PC-3 (cell line): ENCODE data around the gene S100A7A. TPM values are rescaled to one million over a fixed set of nuclear protein-coding genes. Genes with fewer than 3 reads are reported as not detected.

Source experiments
- ATAC-seq: fragments of 200-7000 bp; cut with Tn5 transposase; 2 replicates; pipeline ENCODE4 v1.9.1; 2020; ENCODE audit warnings: mild to moderate bottlenecking, moderate library complexity
- BruUV-seq: library from RNA; stranded (reverse); fragments of 400-500 nt; replicated peaks from 2 replicates; lab custom pipeline; 2021; lab: Mats Ljungman, UMichigan
- CTCF ChIA-PET: fragments of 300-600 bp; sonication (Branson Sonifier 250); formaldehyde crosslinking; loops from one replicate; lab custom pipeline; 2022; ENCODE audit warnings: antibody characterized with exemption; lab: Charles Lee
- POLR2A ChIA-PET: fragments of 300-600 bp; sonication (Branson Sonifier 250); formaldehyde crosslinking; loops from one replicate; lab custom pipeline; 2022; ENCODE audit warnings: antibody characterized with exemption; ENCODE audit not compliant: unreplicated experiment; lab: Charles Lee
- DNase-seq: peaks from one replicate; pipeline ENCODE4 v3.0.0-alpha.2; 2015
- H2AFZ ChIP-seq: fragments of 300-600 bp; sonication (generic); 2 replicates; pipeline ENCODE4 v1.6.0; 2016; ENCODE audit warnings: antibody characterized with exemption, low read length
- H3F3A ChIP-seq: fragments of 300-600 bp; sonication (generic); one replicate; pipeline ENCODE4 v1.6.0; 2017; ENCODE audit warnings: antibody characterized with exemption, low read length, control low read depth, mild to moderate bottlenecking; ENCODE audit not compliant: unreplicated experiment
- H3K27ac ChIP-seq: fragments of 300-600 bp; sonication (generic); 2 replicates; pipeline ENCODE4 v1.5.1; 2016; ENCODE audit warnings: mild to moderate bottlenecking, low read length
- H3K27me3 ChIP-seq: fragments of 300-600 bp; sonication (generic); 2 replicates; pipeline ENCODE4 v1.6.1; 2016; ENCODE audit warnings: low read length, mixed read lengths
- H3K36me3 ChIP-seq: fragments of 300-600 bp; sonication (generic); 2 replicates; pipeline ENCODE4 v1.6.1; 2016; ENCODE audit warnings: low read depth, mixed run types, low read length, mixed read lengths
- H3K4me1 ChIP-seq: fragments of 300-600 bp; sonication (generic); 2 replicates; pipeline ENCODE4 v1.5.1; 2016; ENCODE audit warnings: low read length; ENCODE audit not compliant: insufficient read depth
- H3K4me2 ChIP-seq: fragments of 300-600 bp; sonication (generic); 2 replicates; pipeline ENCODE4 v1.6.0; 2016; ENCODE audit warnings: low read length
- H3K4me3 ChIP-seq: fragments of 300-600 bp; sonication (generic); 2 replicates; pipeline ENCODE4 v1.5.1; 2016; ENCODE audit warnings: mild to moderate bottlenecking, low read length, mixed read lengths
- H3K79me2 ChIP-seq: fragments of 300-600 bp; sonication (generic); 2 replicates; pipeline ENCODE4 v1.6.1; 2017; ENCODE audit warnings: low read length, mixed read lengths
- H3K9ac ChIP-seq: fragments of 300-600 bp; sonication (generic); 2 replicates; pipeline ENCODE4 v1.6.0; 2016; ENCODE audit warnings: mild to moderate bottlenecking, low read length
- H3K9me2 ChIP-seq: fragments of 300-600 bp; sonication (generic); replicated peaks from 2 replicates; pipeline ENCODE4 v1.6.1; 2016; ENCODE audit warnings: mixed run types, low read length, mixed read lengths
- H3K9me3 ChIP-seq: fragments of 300-600 bp; sonication (generic); 2 replicates; pipeline ENCODE4 v1.6.1; 2016; ENCODE audit warnings: low read length, mixed read lengths
- H4K20me1 ChIP-seq: fragments of 300-600 bp; sonication (generic); 2 replicates; pipeline ENCODE4 v1.6.1; 2016; ENCODE audit warnings: low read length, mixed read lengths
- EZH2 ChIP-seq: fragments of 300-600 bp; sonication (generic); IDR thresholded peaks from one replicate; pipeline ENCODE4 v1.6.1; 2017; ENCODE audit warnings: antibody characterized with exemption, mild to moderate bottlenecking, low read length; ENCODE audit not compliant: unreplicated experiment
- EZH2phosphoT487 ChIP-seq: fragments of 300-600 bp; sonication (generic); IDR thresholded peaks from 2 replicates; pipeline ENCODE4 v1.6.1; 2018; ENCODE audit warnings: mild to moderate bottlenecking, antibody characterized with exemption, low read length, borderline replicate concordance
- intact Hi-C: fragments of 100-400 bp; cut with micrococcal nuclease; formaldehyde crosslinking; loops from 2 replicates; pipeline ENCODE4 v1.9.0; 2023
- total RNA-seq: library from RNA; depleted of rRNA; stranded (reverse); fragments of >200 nt; gene quantifications from 2 replicates; pipeline ENCODE4 v1.2.3, GENCODE V29; 2014
- TF ChIP-seq, protein P1 (sequence below): fragments of 300-600 bp; sonication (generic); conservative IDR thresholded peaks from 2 replicates; pipeline ENCODE4 v1.5.1; 2017; ENCODE audit warnings: antibody characterized with exemption, low read depth, mild to moderate bottlenecking, low read length

Gene S100A7A
- total RNA-seq, 1 experiment from 2014 or later: not detected

DNA sequence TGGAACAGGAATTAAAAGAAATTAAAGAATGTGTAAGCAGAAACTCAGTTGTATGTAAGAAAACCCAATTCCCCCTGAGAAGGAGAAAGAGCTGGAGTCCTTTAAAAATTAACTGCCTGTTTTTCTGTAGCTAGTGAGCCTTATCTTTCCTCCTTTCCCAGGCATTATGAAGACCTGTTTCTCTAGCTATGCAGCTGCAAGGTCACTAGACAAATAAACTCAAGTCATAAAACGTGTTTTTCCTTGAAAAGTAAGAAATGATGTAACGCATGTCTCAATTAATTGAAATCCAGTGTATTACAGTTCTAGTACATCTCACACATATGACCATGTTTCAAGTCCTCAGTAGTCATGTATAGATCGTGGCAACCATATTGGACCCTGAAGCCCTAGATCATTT, 46.2 kb upstream of the S100A7A start:
- H3K4me1 ChIP-seq: peaks cover 29% of the 10 kb centered on the region
- intact Hi-C loops: no loop called here
- BruUV-seq: no TSS peak
- ChIA-PET CTCF (no interaction called here), POLR2A (no interaction called here)
- H4K20me1 ChIP-seq: no peaks in the 10 kb centered on the region
- no peak overlapping the region for H3K9ac ChIP-seq
- H3K4me2 ChIP-seq: no peak overlapping the region
- no peaks in the 10 kb centered on the region for H3F3A ChIP-seq
- no peak overlapping the region for H3K4me3 ChIP-seq
- ATAC-seq (no peak), DNase-seq (peak; percentile 30)
- TF ChIP-seq EZH2 (no peak), EZH2phosphoT487 (no peak)
- TF ChIP-seq, protein P1, sequence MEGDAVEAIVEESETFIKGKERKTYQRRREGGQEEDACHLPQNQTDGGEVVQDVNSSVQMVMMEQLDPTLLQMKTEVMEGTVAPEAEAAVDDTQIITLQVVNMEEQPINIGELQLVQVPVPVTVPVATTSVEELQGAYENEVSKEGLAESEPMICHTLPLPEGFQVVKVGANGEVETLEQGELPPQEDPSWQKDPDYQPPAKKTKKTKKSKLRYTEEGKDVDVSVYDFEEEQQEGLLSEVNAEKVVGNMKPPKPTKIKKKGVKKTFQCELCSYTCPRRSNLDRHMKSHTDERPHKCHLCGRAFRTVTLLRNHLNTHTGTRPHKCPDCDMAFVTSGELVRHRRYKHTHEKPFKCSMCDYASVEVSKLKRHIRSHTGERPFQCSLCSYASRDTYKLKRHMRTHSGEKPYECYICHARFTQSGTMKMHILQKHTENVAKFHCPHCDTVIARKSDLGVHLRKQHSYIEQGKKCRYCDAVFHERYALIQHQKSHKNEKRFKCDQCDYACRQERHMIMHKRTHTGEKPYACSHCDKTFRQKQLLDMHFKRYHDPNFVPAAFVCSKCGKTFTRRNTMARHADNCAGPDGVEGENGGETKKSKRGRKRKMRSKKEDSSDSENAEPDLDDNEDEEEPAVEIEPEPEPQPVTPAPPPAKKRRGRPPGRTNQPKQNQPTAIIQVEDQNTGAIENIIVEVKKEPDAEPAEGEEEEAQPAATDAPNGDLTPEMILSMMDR: no peak
- no peak overlapping the region for H2AFZ ChIP-seq
- no peaks in the 10 kb centered on the region for H3K36me3 ChIP-seq
- no peaks in the 10 kb centered on the region for H3K9me2 ChIP-seq
- H3K27ac ChIP-seq: no peak overlapping the region
- H3K9me3 ChIP-seq: no peaks in the 10 kb centered on the region
- H3K79me2 ChIP-seq: no peaks in the 10 kb centered on the region
- H3K27me3 ChIP-seq: no peaks in the 10 kb centered on the region

GRCh38 chr1:153371231-153371630, 45.1 kb upstream of the S100A7A start:
- H3K36me3 ChIP-seq: no peaks in the 10 kb centered on the region
- no peaks in the 10 kb centered on the region for H3F3A ChIP-seq
- no TSS peak for BruUV-seq
- H3K27ac ChIP-seq: peak overlapping the region; percentile 34; the same call in 1 of the 2 replicates
- no peaks in the 10 kb centered on the region for H3K79me2 ChIP-seq
- no peak overlapping the region for H3K4me2 ChIP-seq
- H3K4me3 ChIP-seq: no peak overlapping the region
- H3K9me3 ChIP-seq: no peaks in the 10 kb centered on the region
- no peak overlapping the region for H3K9ac ChIP-seq
- TF ChIP-seq, protein P1: no peak
- no peak for TF ChIP-seq EZH2phosphoT487
- TF ChIP-seq EZH2: no peak
- ChIA-PET CTCF (no interaction called here), POLR2A (no interaction called here)
- H2AFZ ChIP-seq: no peak overlapping the region
- H3K4me1 ChIP-seq: peaks cover 32% of the 10 kb centered on the region
- H3K27me3 ChIP-seq: no peaks in the 10 kb centered on the region
- DNase-seq (peak; percentile 67), ATAC-seq (no peak)
- H4K20me1 ChIP-seq: no peaks in the 10 kb centered on the region
- intact Hi-C loops: no loop called here
- H3K9me2 ChIP-seq: no peaks in the 10 kb centered on the region

DNA sequence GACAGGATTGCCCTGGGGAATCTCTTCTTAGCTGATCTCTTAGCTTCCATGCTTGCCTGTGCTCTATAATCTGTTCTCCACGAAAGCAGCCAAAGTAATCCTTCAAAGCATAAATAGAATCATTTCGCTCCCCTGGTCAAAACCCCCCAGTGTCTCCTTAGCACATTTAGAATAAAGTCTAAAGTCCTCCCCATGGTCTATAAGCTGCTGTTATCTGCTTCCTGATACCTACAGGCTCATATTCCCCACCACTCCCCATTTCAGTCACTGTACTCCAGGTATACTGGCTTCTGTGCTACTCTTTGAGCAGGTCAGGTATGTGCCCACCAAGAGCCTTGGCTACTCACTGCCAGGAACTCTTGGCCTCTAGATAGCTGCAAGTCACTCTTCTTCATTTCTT, 43.7 kb upstream of the S100A7A start:
- Histone ChIP-seq H3K4me2 (no peak overlapping the region), H3F3A (no peaks in the 10 kb centered on the region), H2AFZ (no peak overlapping the region), H3K79me2 (no peaks in the 10 kb centered on the region), H3K9me3 (no peaks in the 10 kb centered on the region), H3K36me3 (no peaks in the 10 kb centered on the region), H3K9me2 (no peaks in the 10 kb centered on the region), H3K4me3 (no peak overlapping the region), H4K20me1 (no peaks in the 10 kb centered on the region), H3K27ac (no peak overlapping the region), H3K27me3 (no peaks in the 10 kb centered on the region), H3K9ac (no peak overlapping the region), H3K4me1 (peaks cover 36% of the 10 kb centered on the region)
- ATAC-seq: no peak
- TF ChIP-seq, protein P1: no peak
- TF ChIP-seq EZH2phosphoT487 (no peak), EZH2 (no peak)
- intact Hi-C loops: no loop called here
- no peak for DNase-seq
- ChIA-PET CTCF (no interaction called here), POLR2A (no interaction called here)
- no TSS peak for BruUV-seq
